WERI-Rb-1 (cell line): ENCODE measurements around the gene TBC1D5.

Experiments used
- DNase-seq: peaks from one replicate; pipeline ENCODE4 v3.0.0-alpha.2; 2020
- H3K27ac ChIP-seq: fragments of 250-450 bp; sonication (Bioruptor Pico); 2 replicates; pipeline ENCODE4 v1.5.1; 2020; ENCODE audit warnings: mild to moderate bottlenecking, moderate library complexity
- H3K27me3 ChIP-seq: fragments of 250-450 bp; sonication (Bioruptor Pico); 2 replicates; pipeline ENCODE4 v1.5.1; 2021; ENCODE audit warnings: mild to moderate bottlenecking, low read depth, moderate library complexity; ENCODE audit not compliant: insufficient read depth, severe bottlenecking
- H3K36me3 ChIP-seq: fragments of 250-450 bp; sonication (Bioruptor Pico); 2 replicates; pipeline ENCODE4 v1.5.1; 2020; ENCODE audit warnings: mild to moderate bottlenecking, moderate library complexity
- H3K4me3 ChIP-seq: 2 replicates; pipeline ENCODE4 v1.5.1; 2011; ENCODE audit warnings: low read depth, mild to moderate bottlenecking, control low read depth, low read length
- H3K9me3 ChIP-seq: fragments of 250-450 bp; sonication (Bioruptor Pico); 2 replicates; pipeline ENCODE4 v1.5.1; 2021; ENCODE audit warnings: mild to moderate bottlenecking, moderate library complexity; ENCODE audit not compliant: severe bottlenecking
- CTCF ChIP-seq: IDR thresholded peaks from 2 replicates; pipeline ENCODE4 v1.5.1; 2011; ENCODE audit warnings: low read depth, mild to moderate bottlenecking, control low read depth, inconsistent platforms, low read length

The TBC1D5 gene

GRCh38 chr3:17110660-17111396 is 631.6 kb downstream of the TBC1D5 start:
- Histone ChIP-seq H3K4me3 (no peak overlapping the region), H3K9me3 (no peaks in the 10 kb centered on the region), H3K36me3 (no peaks in the 10 kb centered on the region), H3K27me3 (no peaks in the 10 kb centered on the region), H3K27ac (no peak overlapping the region)
- no peak for DNase-seq
- TF ChIP-seq CTCF, result no peak
